H9 (cell line): Measurements from ENCODE around the gene CYBC1. TPM values are rescaled to one million over a fixed set of nuclear protein-coding genes. Genes with fewer than 3 reads are reported as not detected.

Experiments used
- DNase-seq: peaks from one replicate; pipeline ENCODE4 v3.0.0-alpha.2; 2017
- H2AFZ ChIP-seq: one replicate; pipeline ENCODE4 v1.6.1; 2013; ENCODE audit warnings: mild to moderate bottlenecking, low read length, control low read depth, moderate library complexity
- H2AK5ac ChIP-seq: 2 replicates; pipeline ENCODE4 v1.6.1; 2013; ENCODE audit warnings: low read length, control low read depth, mixed read lengths; ENCODE audit not compliant: insufficient read length
- H2BK120ac ChIP-seq: one replicate; pipeline ENCODE4 v1.6.1; 2013; ENCODE audit warnings: low read depth, mild to moderate bottlenecking, low read length, control low read depth, inconsistent platforms; ENCODE audit not compliant: poor library complexity, severe bottlenecking
- H2BK12ac ChIP-seq: 2 replicates; pipeline ENCODE4 v1.6.1; 2013; ENCODE audit warnings: low read length, control low read depth, mixed read lengths, low read depth; ENCODE audit not compliant: insufficient read length
- H2BK15ac ChIP-seq: 2 replicates; pipeline ENCODE4 v1.6.1; 2013; ENCODE audit warnings: low read depth, low read length, control low read depth
- H2BK20ac ChIP-seq: one replicate; pipeline ENCODE4 v1.6.1; 2013; ENCODE audit warnings: low read depth, mild to moderate bottlenecking, low read length, control low read depth, inconsistent platforms; ENCODE audit not compliant: poor library complexity, severe bottlenecking
- H2BK5ac ChIP-seq: 2 replicates; pipeline ENCODE4 v1.6.1; 2013; ENCODE audit warnings: low read length, control low read depth, mixed read lengths; ENCODE audit not compliant: insufficient read length
- H3K14ac ChIP-seq: 2 replicates; pipeline ENCODE4 v1.6.1; 2013; ENCODE audit warnings: low read length, control low read depth; ENCODE audit not compliant: insufficient read depth
- H3K18ac ChIP-seq: 2 replicates; pipeline ENCODE4 v1.6.1; 2013; ENCODE audit warnings: low read depth, mild to moderate bottlenecking, mixed read lengths, low read length, control low read depth; ENCODE audit not compliant: insufficient read length
- H3K23ac ChIP-seq: 2 replicates; pipeline ENCODE4 v1.6.1; 2013; ENCODE audit warnings: low read length, control low read depth, mixed read lengths, low read depth; ENCODE audit not compliant: insufficient read length
- H3K23me2 ChIP-seq: 2 replicates; pipeline ENCODE4 v1.6.1; 2013; ENCODE audit warnings: low read depth, mild to moderate bottlenecking, mixed read lengths, low read length, control low read depth; ENCODE audit not compliant: insufficient read length, poor library complexity, severe bottlenecking
- H3K27ac ChIP-seq: 2 replicates; pipeline ENCODE4 v1.5.1; 2013; ENCODE audit warnings: low read length, control low read depth, mixed read lengths, low read depth; ENCODE audit not compliant: insufficient read length
- H3K27me3 ChIP-seq: 2 replicates; pipeline ENCODE4 v1.6.1; 2013; ENCODE audit warnings: low read length, control low read depth, inconsistent platforms; ENCODE audit not compliant: insufficient read depth
- H3K4ac ChIP-seq: 2 replicates; pipeline ENCODE4 v1.6.1; 2013; ENCODE audit warnings: low read depth, mild to moderate bottlenecking, control low read depth, inconsistent platforms, low read length, moderate library complexity
- H3K4me1 ChIP-seq: 2 replicates; pipeline ENCODE4 v1.6.1; 2013; ENCODE audit warnings: low read length, control low read depth, inconsistent platforms; ENCODE audit not compliant: insufficient read depth
- H3K4me2 ChIP-seq: 2 replicates; pipeline ENCODE4 v1.6.1; 2013; ENCODE audit warnings: low read length, control low read depth, mixed read lengths; ENCODE audit not compliant: insufficient read length, insufficient read depth
- H3K56ac ChIP-seq: 2 replicates; pipeline ENCODE4 v1.6.1; 2013; ENCODE audit warnings: low read depth, mild to moderate bottlenecking, mixed read lengths, low read length, control low read depth; ENCODE audit not compliant: insufficient read length
- H3K79me1 ChIP-seq: 2 replicates; pipeline ENCODE4 v1.6.1; 2013; ENCODE audit warnings: low read depth, mild to moderate bottlenecking, moderate library complexity, low read length, control low read depth, inconsistent platforms; ENCODE audit not compliant: insufficient read depth, poor library complexity, severe bottlenecking
- H3K79me2 ChIP-seq: 2 replicates; pipeline ENCODE4 v1.6.1; 2013; ENCODE audit warnings: low read length, control low read depth, inconsistent platforms; ENCODE audit not compliant: insufficient read depth
- H3K9ac ChIP-seq: 2 replicates; pipeline ENCODE4 v1.6.1; 2013; ENCODE audit warnings: low read length, control low read depth, mixed read lengths; ENCODE audit not compliant: insufficient read length; ENCODE audit errors: extremely low read depth
- H3K9me3 ChIP-seq: one replicate; pipeline ENCODE4 v1.6.1; 2013; ENCODE audit warnings: low read depth, low read length, inconsistent platforms; ENCODE audit not compliant: control insufficient read depth
- H3T11ph ChIP-seq: one replicate; pipeline ENCODE4 v1.6.1; 2013; ENCODE audit warnings: mild to moderate bottlenecking, low read length, control low read depth, inconsistent platforms
- H4K20me1 ChIP-seq: one replicate; pipeline ENCODE4 v1.6.1; 2013; ENCODE audit not compliant: control insufficient read depth, insufficient read length, insufficient read depth
- H4K5ac ChIP-seq: 2 replicates; pipeline ENCODE4 v1.6.1; 2013; ENCODE audit warnings: low read depth, mild to moderate bottlenecking, mixed read lengths, low read length, control low read depth; ENCODE audit not compliant: insufficient read length
- H4K8ac ChIP-seq: replicated peaks from 2 replicates; pipeline ENCODE4 v1.6.1; 2013; ENCODE audit warnings: low read length, control low read depth, mixed read lengths, low read depth; ENCODE audit not compliant: insufficient read length
- H4K91ac ChIP-seq: 2 replicates; pipeline ENCODE4 v1.6.1; 2013; ENCODE audit warnings: low read depth, mild to moderate bottlenecking, moderate library complexity, mixed read lengths, low read length, control low read depth; ENCODE audit not compliant: insufficient read length
- H3K27ac Mint-ChIP-seq, 3 experiments: 2 replicates in 2 of 3; 3 replicates in 1 of 3; pipeline ENCODE4 v1.8.0; 2020 to 2021; ENCODE audit warnings: mixed read lengths in 3 of 3, mild to moderate bottlenecking in 1 of 3, moderate library complexity in 1 of 3
- H3K27me3 Mint-ChIP-seq: 2 replicates; pipeline ENCODE4 v1.8.0; 2021; ENCODE audit warnings: low read depth, mild to moderate bottlenecking, moderate library complexity, mixed read lengths
- H3K36me3 Mint-ChIP-seq, 3 experiments: 2 replicates in 2 of 3; 3 replicates in 1 of 3; pipeline ENCODE4 v1.8.0; 2020 to 2021; ENCODE audit warnings: low read depth in 3 of 3, mixed read lengths in 3 of 3; ENCODE audit not compliant: insufficient read depth in 1 of 3
- H3K4me1 Mint-ChIP-seq, 2 experiments: 2 replicates each; pipeline ENCODE4 v1.8.0; 2020; ENCODE audit warnings: mixed read lengths in 2 of 2
- H3K4me3 Mint-ChIP-seq, 2 experiments: 2 replicates in 1 of 2; 3 replicates in 1 of 2; pipeline ENCODE4 v1.8.0; 2020 to 2021; ENCODE audit warnings: mild to moderate bottlenecking in 2 of 2, mixed read lengths in 2 of 2, moderate library complexity in 1 of 2
- H3K9me3 Mint-ChIP-seq, 2 experiments: 2 replicates in 1 of 2; 3 replicates in 1 of 2; pipeline ENCODE4 v1.8.0; 2020; ENCODE audit warnings: mild to moderate bottlenecking in 2 of 2, mixed read lengths in 2 of 2, moderate library complexity in 1 of 2
- WGBS: extraction: QIAGEN DNeasy Blood & Tissue Kit; methylation state at CpG from one replicate; pipeline ENCODE4 v1.1.7; 2013; ENCODE audit warnings: missing lambda C conversion rate, low lambda C conversion rate, mixed read lengths; ENCODE audit not compliant: insufficient read length; ENCODE audit errors: extremely low coverage; 5-methylcytosine and 5-hydroxymethylcytosine counted together
- total RNA-seq: library from RNA; stranded (reverse); gene quantifications from 2 replicates; pipeline ENCODE4 v1.2.1, GENCODE V29; 2021
- TF ChIP-seq, protein P1 (sequence below): fragments of 200-600 bp; sonication (generic); conservative IDR thresholded peaks from 3 replicates; pipeline ENCODE4 v1.8.0; 2021; ENCODE audit warnings: antibody characterized with exemption, mild to moderate bottlenecking

Gene CYBC1
- total RNA-seq, 1 experiment from 2014 or later: 81.7 TPM

- Histone ChIP-seq H3K56ac (no peak overlapping the region), H3K9ac (no peak overlapping the region), H2BK15ac (no peak overlapping the region), H3K27ac (no peak overlapping the region), H3K23me2 (no peaks in the 10 kb centered on the region), H4K8ac (no peak overlapping the region), H3K9me3 (no peaks in the 10 kb centered on the region), H4K91ac (no peak overlapping the region), H2AK5ac (no peak overlapping the region), H3K23ac (no peak overlapping the region), H3K79me1 (no peaks in the 10 kb centered on the region), H3K4me2 (no peak overlapping the region), H4K20me1 (no peaks in the 10 kb centered on the region), H2AFZ (no peak overlapping the region), H3K79me2 (no peaks in the 10 kb centered on the region), H3T11ph (no peak overlapping the region), H3K14ac (no peak overlapping the region), H3K4me1 (no peaks in the 10 kb centered on the region; the same call in 1 of the 2 replicates), H2BK120ac (no peak overlapping the region), H2BK20ac (no peak overlapping the region), H2BK5ac (no peak overlapping the region), H2BK12ac (no peak overlapping the region), H4K5ac (no peak overlapping the region), H3K4ac (no peak overlapping the region), H3K27me3 (no peaks in the 10 kb centered on the region), H3K18ac (no peak overlapping the region)
- peaks cover 16% of the 10 kb centered on the region for H3K27me3 Mint-ChIP-seq
- peaks cover 6 to 15% of the 10 kb centered on the region in 2 experiments for H3K4me1 Mint-ChIP-seq
- peaks cover 24 to 40% of the 10 kb centered on the region in 2 experiments for H3K9me3 Mint-ChIP-seq
- DNase-seq: no peak
- H3K36me3 Mint-ChIP-seq: peaks cover 7 to 24% (median 21%) of the 10 kb centered on the region in 3 experiments
- WGBS: no CpG with 5 or more reads among the region's 3 CpGs
- H3K27ac Mint-ChIP-seq: no peak overlapping the region
- H3K4me3 Mint-ChIP-seq: no peak overlapping the region; a peak in 1 of 5 replicates
- TF ChIP-seq, protein P1, sequence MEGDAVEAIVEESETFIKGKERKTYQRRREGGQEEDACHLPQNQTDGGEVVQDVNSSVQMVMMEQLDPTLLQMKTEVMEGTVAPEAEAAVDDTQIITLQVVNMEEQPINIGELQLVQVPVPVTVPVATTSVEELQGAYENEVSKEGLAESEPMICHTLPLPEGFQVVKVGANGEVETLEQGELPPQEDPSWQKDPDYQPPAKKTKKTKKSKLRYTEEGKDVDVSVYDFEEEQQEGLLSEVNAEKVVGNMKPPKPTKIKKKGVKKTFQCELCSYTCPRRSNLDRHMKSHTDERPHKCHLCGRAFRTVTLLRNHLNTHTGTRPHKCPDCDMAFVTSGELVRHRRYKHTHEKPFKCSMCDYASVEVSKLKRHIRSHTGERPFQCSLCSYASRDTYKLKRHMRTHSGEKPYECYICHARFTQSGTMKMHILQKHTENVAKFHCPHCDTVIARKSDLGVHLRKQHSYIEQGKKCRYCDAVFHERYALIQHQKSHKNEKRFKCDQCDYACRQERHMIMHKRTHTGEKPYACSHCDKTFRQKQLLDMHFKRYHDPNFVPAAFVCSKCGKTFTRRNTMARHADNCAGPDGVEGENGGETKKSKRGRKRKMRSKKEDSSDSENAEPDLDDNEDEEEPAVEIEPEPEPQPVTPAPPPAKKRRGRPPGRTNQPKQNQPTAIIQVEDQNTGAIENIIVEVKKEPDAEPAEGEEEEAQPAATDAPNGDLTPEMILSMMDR: no peak
These were observed 1.6 kb upstream of the CYBC1 start for GRCh38 chr17:82452162-82452561.
